Stimulated activated naive CD4-positive, alpha-beta T cell treated with Interleukin-2 at 50 U/mL for 16 hours (primary cell): ENCODE measurements around the gene CEP128.

Source experiments
- DNase-seq: peaks from one replicate; lab custom pipeline; 2025; lab: John Stamatoyannopoulos, UW

The CEP128 gene

DNA sequence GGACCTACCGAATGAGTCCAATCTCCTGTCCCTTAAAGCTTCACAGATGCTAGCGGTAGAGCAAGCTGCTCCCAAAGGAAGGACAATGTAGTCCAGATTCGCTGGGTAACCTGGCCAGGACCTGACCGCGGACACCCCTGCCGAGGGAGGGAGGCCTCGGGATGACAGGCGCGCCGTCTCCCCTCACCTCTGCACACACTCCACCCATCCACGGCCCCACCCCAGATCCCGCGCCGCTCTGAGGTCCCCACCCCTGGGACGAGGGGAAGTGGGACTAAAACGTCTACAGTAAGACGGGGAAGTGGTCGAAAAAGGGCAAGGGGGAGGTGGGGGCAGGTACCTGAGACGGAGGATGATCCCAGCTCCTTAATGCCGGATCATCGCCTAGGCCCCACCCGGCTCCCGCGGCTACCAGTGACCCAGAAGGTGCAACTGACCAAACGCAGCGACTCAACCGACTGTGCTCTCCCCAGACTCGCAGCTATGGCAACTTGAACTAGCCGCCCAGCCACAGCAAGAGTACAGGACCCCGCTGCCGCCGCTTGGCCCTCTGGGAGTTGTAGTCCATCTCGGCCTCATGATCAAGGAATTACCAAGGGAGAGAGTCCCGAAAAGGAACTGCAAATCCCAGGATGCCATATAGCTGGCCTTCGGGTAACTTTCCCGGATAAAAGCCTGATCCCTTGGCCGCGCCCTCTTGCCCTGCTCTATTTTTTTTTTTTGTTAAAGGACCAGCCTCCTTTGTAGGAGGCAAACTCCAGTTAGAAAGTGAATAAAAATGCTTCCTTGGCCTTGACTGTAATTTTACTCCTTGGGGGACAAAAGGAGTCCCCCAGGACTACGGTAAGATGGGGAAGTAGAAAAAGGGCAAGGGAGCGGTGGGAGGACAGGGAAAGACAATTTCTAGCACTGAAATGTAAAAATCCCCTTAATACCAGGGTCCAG, at the start of gene CEP128:
Gene CEP128, minus strand, starts transcription at position 498 of the 945 bp plus-strand sequence.
- DNase-seq: peak; percentile 87

DNA sequence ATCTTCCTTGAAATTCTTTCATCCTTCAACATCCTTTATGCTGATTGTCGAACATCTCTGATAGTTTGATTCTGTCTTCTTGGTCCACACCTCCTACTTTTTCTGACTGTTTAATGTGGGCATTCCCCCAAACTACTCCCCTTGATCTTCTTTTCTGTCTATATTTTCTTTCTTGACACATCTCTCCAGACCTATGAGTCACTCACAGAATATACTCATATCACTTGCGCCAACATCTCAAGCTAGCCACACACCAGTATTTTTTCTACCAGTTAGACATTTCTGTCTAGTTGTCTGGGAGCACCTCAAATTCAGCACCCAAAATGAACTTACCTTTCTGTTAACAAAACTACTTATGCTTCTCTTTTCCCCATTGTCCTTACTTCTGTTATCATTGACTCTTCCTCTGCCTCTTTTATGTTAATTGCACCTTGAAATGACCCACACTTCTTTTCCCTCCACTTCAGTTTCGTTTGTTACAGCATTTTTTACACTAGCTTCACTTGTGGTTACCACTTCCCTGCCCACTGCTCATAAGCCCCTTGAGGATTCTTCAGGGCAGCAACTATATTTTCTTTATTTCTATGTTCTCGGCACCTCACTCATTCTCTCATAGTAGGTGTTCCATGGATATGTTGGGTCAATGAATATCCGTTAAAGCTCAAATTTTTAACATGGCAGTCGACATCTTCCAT, 47.3 kb upstream of the CEP128 start:
- no peak for DNase-seq

DNA sequence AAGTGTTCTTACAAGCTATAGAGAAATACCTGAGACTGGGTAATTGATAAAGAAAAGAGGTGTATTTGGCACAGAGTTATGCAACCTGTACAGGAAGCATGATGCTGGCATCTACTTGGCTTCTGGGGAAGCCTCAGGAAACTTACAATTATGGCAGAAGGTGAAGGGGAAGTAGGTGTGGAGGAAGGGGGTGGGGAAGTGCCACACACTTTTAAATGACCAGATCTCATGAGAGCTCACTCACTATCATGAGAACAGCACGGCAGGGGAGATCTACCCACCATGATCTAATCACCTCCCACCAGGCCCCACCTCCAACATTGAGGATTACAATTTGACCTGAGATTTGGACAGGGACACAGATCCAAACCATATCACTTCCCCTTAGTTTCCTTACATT, 46.7 kb upstream of the CEP128 start:
- DNase-seq: no peak

DNA sequence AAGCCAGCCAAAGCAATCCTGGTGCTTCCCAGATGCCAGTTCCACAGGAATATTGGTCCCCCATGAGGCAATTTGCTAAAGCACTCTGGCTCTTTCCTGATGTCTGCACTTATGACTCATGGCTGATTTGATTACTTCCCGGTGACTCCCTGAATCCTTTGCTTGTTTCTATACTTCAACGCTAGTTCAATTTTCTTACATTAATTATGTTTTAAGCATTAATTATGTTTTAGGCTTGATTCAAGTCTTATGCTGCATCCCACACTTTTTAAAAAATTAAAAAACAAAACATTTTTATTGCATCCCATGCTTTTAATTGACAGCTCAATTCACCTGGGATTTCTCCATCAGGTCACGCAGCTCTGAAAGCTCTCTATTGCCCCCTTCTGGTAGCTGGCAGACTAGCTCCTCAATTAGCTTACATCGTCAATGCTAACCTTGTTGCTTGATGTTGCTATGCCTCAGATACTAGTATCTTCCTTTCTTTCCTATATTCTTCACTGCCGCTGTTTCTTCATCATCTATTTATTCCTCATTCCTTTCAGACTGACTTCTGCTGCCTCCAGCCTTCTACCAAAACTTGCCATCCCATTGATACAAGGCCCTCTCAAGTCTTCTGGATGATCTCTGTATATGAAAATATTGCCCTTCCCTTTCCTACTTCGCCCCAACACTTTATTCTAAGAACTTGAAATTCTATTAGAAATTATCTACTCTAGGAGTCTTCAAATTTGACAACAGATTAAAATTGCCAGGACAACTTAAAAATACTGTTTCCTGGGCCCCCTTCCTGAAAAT, 45.9 kb upstream of the CEP128 start:
- DNase-seq: peak; percentile 36

DNA sequence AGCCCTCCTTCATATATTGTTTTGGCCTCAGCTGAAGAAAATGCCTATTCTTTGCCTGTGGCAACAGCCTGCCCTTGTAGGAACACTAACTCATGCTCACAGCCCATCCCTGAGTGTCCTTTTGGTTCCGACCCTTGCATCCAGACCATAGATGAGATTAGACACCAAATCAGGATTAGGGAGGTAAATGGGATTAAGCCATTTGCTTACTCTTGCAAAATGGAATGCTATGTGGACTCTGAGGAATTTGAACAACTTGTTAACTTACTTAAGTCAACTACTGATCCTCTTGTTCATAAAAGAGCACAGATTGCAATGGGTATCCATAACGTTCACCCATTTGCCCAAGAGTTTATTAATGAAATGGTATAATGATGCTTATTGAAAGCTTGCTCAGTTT, 41.2 kb upstream of the CEP128 start:
- DNase-seq: no peak

DNA sequence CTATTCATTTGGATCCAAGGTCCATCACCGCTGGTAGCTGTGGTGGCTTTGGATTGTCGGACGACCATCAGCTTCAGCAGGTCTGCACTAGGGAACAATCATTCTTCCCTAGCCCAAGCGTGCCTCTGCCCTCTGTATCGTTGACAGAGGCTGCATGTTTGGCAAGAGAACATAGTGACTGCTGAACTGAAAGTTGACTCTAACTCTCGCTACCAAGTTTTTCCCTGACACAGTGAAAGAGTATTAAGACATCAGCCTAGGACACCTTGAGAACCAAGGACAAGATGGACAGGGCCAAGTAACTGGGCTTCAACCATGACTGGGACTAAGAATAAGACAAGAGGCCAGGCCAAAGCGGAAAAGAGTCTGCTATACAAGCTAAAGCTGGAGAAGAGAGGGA, 40.1 kb upstream of the CEP128 start:
- DNase-seq: no peak

DNA sequence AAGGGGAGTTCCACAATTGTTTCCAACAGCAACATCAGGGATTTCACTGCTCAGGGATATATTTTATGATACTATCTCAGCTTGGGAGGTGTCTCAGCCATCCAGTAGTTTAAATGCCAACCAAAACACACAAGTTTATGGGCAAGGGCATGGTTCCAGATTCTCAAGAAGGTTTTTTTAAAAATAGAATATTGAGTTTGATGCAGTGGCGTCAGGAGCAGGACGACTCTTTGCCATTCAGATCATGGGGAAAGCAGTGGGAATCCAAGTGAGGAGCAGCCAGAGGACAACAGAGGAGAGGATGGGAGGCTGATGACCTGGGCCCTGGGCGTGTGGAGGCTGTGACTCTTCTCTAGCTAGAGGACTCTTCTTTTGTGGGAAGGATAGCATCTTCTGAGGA, 39.6 kb upstream of the CEP128 start:
- DNase-seq: no peak

DNA sequence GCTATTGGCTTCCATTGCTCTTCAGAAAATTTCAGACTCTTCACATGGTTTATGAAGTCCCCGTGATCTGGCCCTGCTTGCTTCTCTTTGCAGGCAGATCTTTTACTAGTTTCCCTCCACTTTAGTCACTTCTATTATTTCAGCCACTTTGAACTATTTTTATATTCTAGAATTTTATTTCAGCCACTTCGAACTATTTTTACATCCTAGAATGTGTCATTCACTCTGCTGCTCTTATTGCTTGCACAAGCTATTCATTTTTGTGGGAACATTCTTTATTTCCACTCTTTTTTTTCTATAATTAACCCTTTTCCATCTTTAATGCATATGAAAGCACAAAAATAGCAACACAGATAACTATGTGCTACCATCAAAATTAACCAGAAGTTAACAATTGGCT, 38.4 kb upstream of the CEP128 start:
- no peak for DNase-seq

DNA sequence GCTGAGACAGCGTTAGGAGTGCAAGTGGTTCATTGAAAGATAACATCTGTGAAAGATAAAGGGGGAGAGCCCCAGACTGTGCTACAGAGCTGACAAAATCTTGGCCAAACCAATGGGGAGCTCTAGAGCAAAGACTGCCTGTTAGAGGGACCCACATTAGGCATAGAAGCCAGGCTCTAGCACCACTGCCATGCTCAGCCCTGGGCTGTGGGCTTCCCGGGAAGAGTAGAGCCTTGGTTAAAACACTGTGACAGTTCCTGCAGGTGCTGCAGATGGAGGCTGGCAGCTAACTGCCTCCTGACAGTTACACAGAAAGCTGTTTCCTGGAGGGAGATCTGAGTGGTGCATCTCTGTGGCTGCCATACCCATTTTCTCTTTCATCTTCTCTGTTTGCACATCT, 36.9 kb upstream of the CEP128 start:
- DNase-seq: no peak

DNA sequence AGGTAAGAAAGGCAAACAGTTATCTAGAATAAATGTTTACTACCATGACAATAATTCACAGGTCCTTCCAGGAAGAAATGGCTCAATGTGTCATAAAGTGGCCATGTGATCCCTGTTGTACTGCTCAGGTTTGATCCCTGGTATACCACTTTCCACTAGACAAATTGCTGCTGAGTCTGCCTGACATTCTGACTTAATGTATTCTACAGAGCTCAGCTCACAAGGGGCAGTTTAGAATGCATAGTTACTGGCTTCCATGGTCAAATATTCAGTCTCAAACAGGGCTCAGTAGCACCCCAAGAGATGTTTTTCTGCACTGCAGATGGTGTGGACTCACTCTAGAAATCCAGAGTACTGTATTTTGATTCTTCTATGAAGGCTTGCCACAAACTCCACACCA, 35.7 kb upstream of the CEP128 start:
- DNase-seq: no peak

DNA sequence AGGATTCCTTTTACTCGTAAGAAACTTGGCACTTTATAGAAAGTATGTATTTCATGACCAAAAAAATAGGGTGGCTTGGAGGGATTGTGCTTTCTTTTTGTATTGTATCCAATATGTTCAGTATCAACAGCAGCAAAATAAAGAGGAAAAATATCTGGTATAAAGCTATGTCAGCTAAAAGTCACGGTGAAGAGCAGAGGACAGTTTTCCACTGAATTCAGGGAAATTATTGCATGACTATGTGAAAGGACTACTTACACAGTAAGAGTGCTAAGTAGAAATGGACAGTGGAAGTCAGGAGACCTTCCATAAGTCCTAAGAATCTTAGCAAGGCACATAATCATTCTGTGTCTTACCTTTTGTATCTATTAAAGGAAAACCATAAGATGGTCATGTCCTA, 33.1 kb upstream of the CEP128 start:
- no peak for DNase-seq

DNA sequence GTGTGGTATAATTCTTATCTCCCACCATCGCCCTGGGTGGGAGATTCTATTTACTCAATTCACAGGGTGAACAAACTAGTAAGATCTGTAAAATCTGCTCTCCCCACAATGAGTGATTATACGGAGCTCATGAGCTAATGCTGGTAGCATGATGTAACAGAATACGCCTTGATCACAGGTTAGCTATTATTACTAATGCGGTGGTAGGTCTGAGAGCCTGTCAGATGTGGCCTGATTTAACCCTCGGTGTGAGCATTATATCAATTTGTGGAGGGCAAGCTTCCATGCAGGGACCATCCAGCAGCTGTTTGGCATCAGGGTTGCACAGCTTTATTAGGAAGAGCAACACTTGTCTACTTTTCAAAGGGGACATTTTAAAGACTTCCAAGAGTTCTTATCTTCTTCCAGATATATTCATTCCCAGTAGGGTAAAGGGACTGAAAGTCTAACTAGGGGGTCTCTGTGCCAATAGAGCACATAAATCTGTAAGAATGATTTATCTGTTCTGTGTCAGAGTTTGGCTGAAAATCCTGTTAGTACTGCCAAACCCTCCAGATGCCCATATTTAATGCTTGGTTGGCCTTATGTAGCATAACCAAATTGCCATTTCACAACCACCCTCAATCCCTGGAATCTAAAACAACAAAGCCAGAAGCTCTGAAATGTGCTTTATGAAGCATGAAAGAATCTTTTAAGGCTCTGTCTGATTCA, 32.5 kb upstream of the CEP128 start:
- DNase-seq: no peak

DNA sequence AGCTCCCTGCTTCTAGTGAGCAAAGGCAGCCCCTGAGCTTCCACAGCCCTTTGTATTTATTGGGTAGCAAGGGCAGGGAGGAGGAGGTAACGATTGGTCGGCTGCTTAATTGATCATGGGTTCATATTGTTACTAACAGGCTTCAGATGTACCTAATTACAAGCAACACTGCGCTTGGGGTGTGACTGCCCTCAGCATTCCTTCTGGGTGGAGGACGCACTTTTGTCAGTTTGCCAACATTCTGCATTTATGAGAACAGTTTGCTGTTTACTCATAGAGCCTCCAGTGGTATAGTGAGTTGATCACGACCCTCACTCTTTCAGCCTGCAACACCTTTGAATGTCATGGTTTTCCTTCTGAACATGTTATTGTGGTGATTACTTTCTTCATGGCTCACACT, 23.5 kb upstream of the CEP128 start:
- no peak for DNase-seq

DNA sequence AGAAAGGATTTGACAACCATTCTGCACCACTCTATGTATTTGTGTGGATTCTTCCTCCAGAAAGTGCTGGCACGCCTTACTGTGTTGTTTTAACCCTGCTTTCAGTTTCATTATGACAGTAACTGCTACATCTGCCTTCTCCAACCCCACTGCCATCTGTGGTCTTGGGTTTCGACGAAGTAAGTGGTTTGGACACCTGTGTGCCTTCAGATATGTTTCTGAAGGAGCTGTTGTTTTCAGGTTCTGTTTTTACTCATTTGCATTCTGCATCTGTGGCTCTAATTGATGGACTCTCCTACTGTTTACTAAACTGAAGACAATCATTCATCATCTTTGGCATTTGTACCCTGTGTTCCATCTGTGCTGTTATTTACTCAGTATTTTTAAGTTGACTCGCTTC, 18.0 kb upstream of the CEP128 start:
- DNase-seq: peak; percentile 52

DNA sequence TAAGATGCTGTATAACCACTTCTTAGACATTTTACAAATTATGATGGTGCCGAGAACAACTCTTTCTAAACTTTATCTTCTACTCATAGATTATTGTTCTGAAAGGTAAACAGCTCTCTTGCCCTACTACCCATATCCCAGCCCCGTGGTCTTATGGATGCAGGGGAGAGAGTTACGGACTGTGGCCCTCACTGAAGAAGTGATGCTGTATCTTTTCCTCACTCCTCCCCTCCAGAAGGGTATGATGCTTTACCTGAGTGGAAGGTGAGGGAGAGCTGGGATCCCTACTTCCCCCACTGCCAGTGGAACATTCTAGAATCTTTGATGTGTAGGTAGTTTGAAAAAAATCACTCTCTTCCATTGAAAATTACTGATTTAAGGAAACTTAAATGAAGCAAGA, 17.4 kb upstream of the CEP128 start:
- DNase-seq: no peak

DNA sequence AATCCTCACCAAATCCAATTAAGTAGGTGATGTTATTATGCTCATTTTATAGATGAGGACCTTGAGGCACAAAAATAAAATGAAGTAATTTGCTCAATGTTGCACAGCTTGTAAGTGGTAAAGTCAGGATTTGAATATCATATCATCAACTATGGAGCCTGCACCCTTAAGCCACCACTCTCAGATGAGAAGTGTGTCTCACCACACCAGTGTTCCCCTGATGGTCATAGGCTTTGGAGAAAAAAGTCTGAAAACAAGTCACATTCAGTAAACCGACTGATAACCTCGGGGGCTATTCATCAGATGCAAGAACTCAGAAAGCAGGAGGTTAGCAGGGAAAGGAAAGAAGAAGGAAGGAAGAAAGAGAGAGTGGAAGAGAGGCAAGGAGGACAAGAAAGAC, 16.7 kb upstream of the CEP128 start:
- no peak for DNase-seq

DNA sequence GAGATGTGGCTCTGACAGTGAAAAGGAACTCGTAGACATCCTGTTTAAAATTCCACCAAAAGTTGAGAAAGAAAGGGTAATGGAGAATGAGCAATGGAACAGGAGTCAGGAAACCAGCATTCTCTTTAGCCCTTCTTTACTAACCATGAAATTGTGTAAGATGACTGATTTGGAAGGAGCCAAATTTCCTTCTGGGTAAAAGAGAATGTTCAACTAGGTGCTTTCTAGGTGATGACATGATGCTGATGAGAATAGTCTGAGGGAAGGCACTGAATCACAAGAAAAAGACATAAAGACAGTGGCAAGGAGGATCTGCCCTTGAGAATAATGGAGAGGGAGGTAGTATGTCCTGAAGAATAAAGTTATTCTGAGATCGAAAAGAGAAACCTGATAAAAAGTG, 16.1 kb upstream of the CEP128 start:
- DNase-seq: no peak

DNA sequence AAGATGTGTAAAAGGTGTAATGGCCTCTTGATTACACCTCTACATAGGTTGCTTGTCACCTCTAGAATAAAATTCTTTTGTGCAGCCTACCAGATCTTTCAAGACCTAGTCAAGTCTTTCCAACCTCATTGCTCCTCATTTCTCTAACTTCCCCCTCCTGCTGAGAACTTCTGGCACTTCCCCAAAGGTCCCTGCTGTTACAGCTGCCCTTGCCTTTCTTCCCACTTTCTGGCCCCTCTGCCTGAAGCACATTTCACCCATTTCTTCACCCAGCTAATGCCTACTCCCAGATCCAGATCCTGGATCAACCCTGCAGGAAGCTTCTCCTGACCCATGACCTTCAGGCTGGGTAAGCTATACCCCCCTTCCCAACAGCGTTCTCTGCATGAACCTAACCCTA, 15.4 kb upstream of the CEP128 start:
- no peak for DNase-seq

DNA sequence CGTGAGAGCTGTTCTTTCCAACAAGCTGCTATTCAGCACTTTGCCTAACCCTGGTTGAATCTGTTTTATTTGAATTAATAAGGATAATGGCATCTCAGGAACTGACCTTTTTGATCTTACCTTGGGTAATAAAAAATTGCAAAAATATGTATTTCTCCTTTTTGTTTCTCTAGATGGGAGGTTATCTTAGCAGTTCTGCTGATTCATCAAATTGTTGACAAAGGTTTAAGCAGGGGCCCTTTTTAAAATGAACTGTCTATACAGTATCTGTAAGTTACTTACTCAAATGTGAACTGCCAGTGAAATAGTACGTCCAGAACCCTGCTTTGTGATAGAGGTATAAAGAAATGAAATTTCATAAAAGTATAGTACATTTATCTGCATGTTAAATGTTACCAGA, 14.6 kb upstream of the CEP128 start:
- DNase-seq: no peak

DNA sequence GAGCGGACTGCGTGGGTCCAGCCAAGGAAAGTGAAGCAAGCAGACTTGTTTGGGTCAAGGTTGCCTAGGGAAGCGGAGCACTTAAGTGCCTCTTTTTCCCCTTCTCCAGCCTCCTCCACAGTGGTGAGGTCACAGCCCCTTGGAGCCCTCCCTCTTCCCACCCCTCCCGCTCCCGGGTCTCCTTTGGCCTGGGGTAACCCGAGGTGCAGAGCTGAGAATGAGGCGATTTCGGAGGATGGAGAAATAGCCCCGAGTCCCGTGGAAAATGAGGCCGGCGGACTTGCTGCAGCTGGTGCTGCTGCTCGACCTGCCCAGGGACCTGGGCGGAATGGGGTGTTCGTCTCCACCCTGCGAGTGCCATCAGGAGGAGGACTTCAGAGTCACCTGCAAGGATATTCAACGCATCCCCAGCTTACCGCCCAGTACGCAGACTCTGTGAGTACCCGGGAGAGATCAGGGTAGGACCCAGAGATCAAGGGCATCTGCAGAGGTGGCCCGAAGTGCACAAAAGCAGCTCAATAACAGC, 13.9 kb upstream of the CEP128 start, which contains the start of gene TSHR:
Gene TSHR, plus strand, starts transcription at position 206 of the 526 bp plus-strand sequence. Its CDS starts 60 bp downstream, at position 266.
- DNase-seq: no peak

DNA sequence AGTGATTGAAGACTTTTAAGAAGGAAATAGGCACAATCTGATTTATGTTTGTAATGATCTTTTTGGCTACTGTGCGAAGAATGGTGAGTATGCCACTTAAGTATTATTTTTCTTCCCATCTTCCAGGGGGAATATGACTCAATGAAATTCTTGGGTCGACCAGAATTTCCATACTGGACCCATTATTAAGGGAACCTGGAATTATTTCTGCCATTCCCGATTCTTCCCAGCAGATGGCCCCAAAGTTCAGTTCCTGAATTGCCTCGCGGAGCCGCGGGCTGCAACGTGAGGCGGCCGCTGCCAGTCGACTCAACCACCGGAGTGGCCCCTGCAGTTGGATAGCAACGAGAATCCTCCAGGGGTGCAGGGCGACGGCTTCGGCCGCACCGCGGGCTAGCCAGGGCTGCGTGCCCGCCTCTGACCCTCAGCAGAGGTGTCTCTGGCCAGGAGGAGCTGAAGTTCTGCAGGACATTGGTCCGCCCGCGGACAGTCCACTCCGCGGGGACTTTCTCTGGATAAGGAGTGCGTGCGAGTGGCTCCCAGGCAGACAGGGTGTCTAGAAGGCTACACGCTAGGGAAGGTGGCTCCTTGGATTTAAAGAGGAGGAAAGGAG, 13.3 kb upstream of the CEP128 start:
- peak; percentile 68 for DNase-seq
